CD4-positive, alpha-beta T cell treated with Interleukin-4 for 1 hour (primary cell): Measurements from ENCODE around the gene GLI3.

Experiments used
- DNase-seq, 2 donors: peaks; one replicate each; pipeline ENCODE4 v3.0.0-alpha.2; 2020 to 2022

Gene GLI3

DNA sequence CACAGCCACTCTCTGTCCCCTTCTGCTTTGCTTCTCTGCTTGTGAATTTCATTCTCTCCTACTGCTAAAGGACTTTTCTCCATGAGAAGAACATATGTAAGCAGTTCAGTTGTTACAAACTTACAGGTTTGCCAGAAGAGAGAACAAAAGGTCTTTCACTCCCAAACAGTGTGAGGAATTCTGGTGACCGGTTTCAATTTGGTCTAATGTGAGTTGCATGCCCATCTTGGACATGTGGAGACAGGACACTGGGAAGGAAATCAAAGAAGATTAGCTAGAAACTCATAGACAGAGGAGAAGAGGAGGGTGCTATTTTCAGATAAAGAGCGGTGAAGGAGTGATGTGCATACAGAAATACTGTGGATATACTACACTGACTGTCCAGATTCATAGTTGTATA lies 324.6 kb downstream of the GLI3 start:
- DNase-seq: no peak

DNA sequence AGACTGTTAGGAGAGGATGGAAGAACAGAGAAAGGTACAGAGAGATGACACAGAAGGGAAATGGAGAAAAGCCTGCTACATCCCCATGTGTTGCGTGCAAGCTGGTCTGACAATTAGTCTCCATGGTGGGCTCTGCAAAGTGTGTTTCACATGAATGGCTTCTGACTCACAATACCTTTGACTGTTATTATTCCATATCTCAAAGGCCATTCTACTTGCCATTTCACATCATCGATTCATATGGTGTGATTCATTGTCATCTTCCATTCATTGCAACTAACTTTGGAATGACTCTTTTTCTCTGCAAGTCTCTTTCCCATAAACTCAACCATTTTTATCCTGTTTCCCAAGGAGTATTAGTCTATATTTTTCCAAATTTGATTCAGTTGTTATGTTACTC lies 325.2 kb downstream of the GLI3 start:
- no peak for DNase-seq
